GM12878 (cell line): Measurements from ENCODE around the gene SOX18.

Experiments used
- BCLAF1 ChIP-seq: fragments of 450-650 bp; IDR thresholded peaks from 2 replicates; pipeline ENCODE4 v1.6.1; 2017; ENCODE audit warnings: antibody characterized with exemption, mild to moderate bottlenecking, moderate library complexity
- PKNOX1 ChIP-seq: fragments of 450-650 bp; IDR thresholded peaks from 2 replicates; pipeline ENCODE4 v1.6.1; 2016; ENCODE audit warnings: mild to moderate bottlenecking
- RELA ChIP-seq: fragments of 450-650 bp; IDR thresholded peaks from 2 replicates; pipeline ENCODE4 v1.8.0; 2014; ENCODE audit warnings: borderline replicate concordance; ENCODE audit not compliant: partially characterized antibody
- ZNF274 ChIP-seq: IDR thresholded peaks from one replicate; pipeline ENCODE4 v1.8.0; 2011; ENCODE audit not compliant: insufficient read length, insufficient read depth

DNA sequence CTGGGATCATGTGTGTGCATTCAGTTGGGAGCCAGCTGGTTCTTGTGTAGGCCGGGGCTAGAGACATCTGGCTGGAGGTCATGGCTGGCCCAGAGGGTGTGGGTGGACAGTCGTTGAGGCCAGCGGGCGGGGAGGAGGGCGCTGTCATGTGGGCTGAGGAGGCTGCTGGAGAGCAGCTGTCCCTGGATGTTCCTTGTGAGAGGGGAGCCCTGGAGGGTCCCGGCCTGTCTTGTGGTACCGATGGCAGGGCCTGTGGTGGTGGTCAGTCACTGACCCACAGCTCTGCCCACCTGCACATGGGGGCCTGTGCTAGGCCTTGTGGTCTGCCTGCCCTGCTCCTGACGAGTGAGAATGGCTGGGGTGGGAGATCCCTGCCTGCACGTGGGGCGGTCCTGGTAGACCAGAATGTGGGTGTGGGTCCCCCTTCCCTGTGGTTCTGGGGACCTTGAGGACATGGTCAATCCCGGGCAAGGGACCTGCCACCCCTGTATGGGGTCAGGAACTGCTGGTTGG is 15.4 kb downstream of the SOX18 start:
- no peak for TF ChIP-seq PKNOX1
- TF ChIP-seq BCLAF1, result no peak
- no peak for TF ChIP-seq RELA
- no peak for TF ChIP-seq ZNF274
